M059J (cell line): ENCODE measurements around the gene NFIX. TPM values are rescaled to one million over a fixed set of nuclear protein-coding genes. Genes with fewer than 3 reads are reported as not detected.
A peak's percentile ranks its signal among the peaks of the same experiment; 100 is the strongest.

Experiments
- DNase-seq: peaks from one replicate; pipeline ENCODE4 v3.0.0-alpha.2; 2012; ENCODE audit warnings: low read depth
- total RNA-seq: library from RNA; depleted of rRNA; stranded (reverse); fragments of >200 nt; shearing (Covaris generic); gene quantifications from 2 replicates; pipeline ENCODE4 v1.2.3, GENCODE V29; 2014

Gene NFIX
- total RNA-seq, 1 experiment from 2014 or later = 52.0 TPM

DNA sequence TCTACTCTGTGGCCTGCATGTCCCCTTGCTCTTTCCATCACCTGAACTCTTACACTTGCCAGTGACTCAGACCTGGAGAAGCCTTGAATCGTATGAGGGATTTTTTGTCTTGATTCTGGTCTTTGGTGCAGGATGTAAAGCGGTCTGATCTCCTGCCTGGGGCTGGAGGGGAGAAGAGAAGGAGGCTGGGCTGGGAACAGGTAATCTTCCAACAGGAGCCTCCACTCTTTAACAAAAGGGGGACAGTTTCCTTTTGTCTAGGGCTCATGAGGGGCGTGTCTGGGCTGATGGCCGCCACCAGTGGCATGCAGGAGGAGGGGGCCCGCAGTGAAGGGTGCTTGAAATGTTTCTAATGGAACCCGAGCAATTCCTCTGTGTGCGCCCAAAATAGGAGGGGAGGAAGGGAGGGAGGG lies 24.7 kb downstream of the NFIX start:
- DNase-seq = peak; percentile 76

DNA sequence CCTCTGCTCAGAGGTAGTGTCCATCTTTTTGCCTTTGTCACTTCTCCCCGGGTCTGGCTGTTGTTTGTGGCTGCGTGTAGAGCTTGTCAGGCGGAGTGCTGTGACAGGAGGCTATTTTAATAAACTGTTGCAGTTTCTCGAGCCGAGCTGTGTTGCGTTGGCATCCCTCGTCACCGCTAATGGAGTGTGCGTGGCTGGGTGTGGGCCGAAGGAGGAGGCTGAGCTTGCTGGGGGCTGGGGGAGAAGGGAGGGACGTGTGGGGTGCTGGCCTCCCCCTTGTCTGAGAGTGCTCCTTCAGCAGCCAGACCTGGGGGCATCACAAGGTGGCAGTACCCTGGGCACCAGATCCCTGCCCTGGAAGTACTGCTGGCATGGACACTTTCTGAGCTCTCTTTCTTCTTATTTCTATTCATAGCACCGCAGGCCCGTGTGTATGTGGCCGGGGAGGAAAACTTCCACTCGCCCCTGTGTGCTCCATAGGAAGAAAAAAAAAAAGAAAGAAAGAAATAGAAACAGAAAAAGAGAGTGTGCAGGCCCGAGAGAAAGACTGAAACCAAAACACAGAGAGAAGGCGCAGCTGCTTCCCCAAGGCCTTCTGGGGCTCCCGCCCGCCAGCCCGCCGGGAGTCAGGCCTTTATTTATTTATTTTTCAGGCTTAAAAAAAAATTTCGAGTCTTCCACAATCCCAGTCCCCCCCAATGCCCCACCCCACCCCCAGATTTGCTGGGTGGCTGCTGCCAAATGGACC lies 27.0 kb downstream of the NFIX start:
- peak; percentile 47 for DNase-seq

DNA sequence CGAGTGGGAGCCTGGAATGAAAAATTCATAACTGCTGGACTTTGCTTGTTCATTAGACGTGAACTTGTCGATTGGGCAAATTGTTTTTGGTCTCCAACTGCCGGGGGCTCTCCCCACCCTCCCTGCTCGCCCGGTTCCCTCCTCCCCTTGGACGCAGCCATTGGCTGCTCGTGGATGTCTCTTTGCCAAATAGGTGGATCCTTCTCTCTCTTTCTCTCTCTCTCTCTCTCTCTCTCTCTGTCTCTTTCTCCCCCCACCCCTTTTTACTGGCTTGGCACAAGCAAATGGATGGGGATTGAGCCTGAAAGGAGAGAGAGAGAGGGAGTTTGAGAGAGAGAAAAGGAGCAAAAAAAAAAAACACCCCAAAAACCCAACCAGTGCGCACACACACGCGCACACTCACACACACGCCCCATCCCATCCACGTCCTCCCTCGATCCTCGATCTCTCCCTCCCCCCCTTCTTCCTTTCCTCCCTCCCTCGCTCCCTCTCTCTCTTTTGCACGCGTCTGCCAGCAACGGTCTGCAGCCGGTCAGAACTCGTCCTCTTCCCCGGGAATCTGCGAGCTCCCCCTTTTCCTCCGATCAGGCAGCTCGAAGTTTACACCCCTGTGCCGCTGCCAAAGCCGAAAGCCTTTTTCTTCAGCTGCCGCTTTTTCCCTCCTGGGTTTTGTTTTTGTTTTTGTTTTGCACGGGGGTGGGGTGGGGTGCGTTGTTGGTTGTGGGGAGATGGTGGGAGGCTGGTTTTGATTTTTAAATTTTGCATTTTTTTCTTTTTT lies 27.8 kb downstream of the NFIX start:
- peak; percentile 95 for DNase-seq

DNA sequence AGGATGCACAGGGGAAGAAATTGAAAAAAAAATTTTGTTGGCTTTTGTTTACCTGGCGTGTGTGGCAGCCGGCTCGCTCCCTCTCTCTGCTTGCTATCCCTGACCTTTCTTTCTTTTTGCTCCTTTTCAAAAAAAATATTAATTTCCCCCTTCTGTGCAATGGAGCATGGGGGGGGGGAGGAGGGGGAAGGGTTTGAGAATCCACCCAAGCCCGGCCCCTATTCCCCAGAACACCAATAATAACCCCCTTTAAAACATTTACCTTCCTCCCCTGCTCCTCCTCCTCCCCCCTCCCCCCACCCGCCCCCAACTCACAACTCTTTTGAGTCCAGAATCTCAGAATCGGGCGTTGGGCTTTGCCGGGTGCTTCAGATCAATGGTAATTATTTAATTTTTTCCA lies 28.4 kb downstream of the NFIX start:
- peak; percentile 47 for DNase-seq

DNA sequence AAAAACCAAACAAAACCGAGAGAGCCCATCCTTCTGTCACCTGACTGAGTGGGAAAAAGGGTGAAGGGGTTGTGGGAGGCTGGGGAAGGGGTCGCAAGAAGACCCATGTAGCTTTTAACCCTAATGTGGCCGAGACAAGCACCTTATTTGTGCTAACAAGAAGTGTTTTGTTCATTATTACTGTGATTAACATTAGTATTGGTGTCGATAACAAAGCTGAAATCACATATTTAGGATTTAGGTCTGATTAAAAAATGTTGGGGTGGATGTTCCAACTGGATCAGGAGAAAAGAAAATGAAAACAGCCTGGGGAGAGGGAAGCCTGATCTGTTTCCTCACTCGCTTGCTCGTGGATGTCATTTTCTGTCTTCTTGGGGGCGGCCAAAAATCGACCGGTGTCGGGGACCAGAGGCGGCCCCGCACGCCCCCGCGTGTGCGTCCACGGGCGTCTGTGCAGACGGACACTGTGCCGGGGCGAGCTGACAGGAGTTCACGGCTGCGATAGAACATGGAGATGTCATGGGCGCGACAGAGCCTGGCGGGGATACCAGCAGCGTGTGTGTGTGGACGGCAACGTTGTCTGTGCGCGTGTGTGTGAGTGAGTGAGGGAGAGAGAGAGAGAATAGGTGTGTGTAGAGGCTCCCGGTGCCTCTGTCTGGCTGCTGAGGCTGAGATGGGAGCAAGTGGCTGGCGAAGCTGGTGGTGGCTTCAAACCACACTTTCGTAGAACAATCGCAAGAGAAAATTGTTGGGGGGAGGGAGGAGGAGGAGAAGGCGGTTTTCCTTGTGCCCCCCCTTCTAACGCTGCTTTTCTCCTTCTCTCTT lies 29.1 kb downstream of the NFIX start:
- DNase-seq = peak; percentile 63

DNA sequence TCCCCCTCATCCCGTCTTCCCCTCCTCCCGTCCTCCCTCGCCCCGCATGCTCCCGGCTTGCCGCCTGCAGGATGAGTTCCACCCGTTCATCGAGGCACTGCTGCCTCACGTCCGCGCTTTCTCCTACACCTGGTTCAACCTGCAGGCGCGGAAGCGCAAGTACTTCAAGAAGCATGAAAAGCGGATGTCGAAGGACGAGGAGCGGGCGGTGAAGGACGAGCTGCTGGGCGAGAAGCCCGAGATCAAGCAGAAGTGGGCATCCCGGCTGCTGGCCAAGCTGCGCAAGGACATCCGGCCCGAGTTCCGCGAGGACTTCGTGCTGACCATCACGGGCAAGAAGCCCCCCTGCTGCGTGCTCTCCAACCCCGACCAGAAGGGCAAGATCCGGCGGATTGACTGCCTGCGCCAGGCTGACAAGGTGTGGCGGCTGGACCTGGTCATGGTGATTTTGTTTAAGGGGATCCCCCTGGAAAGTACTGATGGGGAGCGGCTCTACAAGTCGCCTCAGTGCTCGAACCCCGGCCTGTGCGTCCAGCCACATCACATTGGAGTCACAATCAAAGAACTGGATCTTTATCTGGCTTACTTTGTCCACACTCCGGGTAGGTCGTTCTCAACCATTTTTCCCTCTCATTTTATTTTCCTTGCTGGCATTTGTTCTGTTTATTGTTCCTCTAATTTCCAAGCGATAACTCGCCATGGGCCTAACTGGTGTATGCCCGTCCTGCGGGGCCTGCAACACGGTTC lies 29.8 kb downstream of the NFIX start:
- peak; percentile 59 for DNase-seq

DNA sequence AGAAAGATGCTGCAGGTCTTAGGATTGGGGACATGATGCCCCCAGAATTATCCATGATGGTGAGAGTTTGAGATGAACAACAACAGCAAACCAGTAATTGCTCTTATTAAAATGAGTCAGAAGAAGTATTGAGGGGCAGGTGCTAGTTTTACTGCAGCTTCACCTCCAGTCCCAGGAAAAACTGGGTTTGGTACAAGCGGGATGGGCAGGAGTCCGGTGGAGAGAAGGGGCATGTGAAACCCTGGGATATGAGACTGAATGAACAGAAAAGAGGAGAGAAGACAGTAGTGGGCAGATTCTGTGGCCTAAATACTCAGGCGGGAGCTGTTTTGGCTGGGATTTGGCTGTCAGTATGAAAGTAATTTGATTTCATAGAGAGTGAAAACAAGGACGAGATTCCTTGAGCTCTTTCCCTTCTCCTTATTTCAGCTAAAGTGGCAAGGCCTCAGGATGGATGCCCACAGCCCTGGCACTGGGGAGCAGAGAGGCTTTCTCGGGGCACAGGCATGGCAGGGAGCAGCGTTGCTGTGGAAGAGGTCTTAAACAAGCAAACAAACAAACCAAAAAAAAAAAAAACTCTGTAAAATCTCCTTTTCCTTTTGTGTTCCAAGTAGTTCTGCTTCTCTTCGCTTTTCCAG lies 30.7 kb downstream of the NFIX start:
- DNase-seq = peak; percentile 35

DNA sequence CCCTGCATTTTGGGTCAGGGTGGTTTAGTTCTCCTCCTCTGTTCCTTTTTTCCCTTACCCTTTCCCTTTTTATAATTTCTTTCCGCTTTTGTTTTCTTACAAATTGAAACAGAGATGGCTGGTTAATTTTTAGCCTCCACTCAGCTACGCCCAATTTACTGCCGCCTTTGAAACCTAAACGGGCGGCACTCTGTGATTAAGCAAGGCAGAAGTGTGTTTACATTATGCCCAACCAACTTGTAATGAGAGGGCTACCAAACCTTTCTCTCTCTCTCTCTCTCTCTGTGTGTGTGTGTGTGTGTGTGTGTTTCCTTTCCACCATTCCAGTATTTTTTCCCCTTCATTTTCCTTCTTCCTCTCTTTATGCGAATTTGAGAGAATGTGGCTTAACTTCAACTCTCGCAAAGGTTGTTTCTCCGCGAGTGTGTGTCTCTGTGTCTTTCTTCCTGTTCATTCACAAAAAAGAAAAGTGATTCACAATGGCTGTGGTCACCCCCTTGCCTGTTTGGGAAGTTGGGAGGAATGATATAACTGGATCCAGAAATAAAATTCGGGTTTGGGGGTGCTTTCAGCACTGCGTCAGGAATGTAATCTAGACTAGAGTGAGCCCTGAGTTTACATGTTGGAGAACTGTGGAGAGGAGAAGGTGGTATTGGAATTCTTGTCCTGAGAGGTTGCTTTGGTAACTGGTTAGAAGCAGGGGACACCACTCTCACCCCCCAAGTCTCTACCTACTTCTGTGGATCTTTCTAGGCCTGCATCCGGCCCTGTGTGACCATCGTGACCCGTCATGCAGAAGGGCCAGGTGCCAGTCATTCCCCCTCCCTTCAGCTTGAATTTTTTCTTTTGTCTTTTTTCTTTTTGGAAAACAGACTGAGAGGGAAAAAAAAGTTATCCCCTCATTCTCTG lies 31.4 kb downstream of the NFIX start:
- DNase-seq = peak; percentile 89

DNA sequence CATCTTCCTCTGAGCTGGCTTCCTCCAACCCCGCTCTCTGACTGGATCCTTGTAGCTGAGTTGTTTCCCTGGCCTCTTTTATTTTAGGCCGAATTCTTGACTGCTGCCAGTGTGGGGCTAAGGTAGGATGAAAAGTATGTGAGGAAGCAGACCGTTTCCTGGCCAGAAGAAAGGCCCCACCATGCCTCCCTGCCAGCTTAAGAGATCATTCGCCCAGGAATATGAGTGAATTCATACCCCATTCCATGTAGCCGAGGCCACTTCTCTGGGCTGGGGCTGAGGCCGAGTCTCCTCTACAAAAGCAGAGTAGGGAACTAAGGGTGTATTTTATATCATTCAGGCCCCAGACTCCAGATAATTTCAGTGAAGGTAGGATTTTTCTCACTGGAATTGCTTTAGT lies 32.3 kb downstream of the NFIX start:
- DNase-seq = no peak

DNA sequence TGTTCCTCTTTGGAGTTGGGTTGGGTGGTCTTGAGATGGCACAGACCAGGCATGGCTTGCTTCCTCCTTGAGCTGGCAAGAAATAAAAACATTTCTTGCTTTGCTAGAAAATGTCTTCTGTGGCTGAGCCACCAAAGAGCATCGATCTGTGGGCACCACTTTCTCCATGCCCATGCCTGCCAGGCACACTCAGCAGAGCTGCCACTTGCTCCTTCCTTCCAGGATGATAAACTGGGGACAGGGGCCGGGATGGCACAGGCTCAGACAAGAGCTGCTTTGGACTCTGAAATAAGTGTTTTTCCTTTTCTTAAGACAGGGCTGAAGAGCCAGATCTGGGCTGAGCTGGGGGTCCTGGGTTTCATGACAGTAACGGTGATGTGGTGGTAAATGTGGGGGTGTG lies 32.8 kb downstream of the NFIX start:
- DNase-seq = no peak

DNA sequence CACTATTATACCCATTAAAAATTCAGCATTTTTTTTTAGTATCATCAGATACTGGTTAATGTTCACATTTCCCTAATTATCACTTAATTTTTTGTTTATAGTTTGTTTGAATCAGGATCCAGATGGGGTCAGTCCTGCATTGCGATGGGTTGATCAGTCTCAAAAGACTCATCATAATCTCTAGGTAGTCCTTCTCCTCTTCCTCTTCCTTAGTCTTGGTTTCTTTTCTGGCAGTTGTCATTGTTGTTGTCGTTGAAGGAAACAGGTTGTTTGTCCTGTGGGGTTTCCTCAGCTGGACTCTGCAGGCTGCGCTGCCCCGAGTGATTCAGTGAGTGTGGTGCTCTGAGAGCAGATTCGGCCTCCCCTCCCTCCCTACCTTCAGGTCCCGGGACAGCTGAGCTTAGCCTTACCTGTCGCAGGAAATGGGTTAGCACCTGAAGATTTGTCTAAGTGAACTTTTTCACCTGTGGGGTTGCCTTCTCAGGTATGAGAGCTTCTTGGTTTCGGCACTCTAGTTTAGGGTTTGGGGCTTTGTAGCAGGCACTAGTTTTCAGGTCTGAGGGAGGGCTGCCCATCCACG lies 34.1 kb downstream of the NFIX start:
- DNase-seq = no peak

DNA sequence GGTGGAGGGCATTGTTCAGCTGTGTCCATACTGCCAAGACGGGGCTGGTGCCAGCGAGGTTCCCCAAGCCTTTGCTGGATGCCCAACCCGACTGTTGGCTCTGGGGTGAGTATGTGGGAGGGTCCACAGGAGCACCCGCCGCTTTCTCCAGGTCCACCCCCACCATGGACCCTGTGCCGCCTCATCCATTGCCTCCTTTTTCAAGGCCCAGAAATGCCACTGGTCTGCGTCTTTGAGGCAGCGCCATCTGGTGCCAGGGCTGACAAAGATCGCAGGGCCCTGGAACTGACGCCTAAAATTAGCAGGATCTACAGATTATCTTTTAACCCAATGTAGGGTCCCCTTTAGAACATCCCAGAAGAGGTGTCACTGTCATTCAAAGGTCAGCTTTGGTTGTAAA lies 34.6 kb downstream of the NFIX start:
- DNase-seq = no peak

DNA sequence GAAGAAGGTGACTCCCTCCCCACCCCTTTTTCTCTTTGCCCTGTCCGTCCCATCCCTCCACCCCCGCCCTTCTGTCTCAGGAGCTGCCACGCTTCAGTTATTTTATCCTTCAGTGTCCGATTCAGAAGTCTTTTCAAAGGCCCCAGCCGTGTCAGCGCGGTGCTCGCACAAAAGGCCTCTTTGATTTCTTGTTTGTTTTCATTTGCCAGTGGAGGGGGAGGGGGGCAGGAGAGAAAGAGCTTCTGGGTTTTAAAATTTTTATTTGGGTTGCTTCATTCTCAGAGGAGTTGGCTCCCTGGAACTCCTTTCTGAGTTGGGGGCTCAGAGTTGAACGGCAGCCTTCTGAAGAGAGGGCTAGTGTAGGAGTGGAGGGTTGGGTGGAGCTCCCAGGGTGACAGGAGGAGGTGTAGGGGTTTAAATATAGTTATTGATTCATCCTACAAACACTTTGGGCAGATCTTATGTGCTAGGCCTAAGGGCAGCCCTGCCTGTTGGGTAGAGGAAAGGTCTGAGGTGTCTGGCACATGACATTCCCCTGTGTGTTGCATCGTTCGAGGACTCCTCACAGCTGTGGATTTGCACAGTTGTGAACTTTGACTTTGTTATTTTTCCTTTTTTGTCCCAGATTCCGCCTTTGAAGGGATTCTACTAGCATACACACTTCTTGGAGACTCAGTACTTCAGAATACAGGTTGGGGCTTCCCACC lies 36.8 kb downstream of the NFIX start:
- DNase-seq = peak; percentile 68

DNA sequence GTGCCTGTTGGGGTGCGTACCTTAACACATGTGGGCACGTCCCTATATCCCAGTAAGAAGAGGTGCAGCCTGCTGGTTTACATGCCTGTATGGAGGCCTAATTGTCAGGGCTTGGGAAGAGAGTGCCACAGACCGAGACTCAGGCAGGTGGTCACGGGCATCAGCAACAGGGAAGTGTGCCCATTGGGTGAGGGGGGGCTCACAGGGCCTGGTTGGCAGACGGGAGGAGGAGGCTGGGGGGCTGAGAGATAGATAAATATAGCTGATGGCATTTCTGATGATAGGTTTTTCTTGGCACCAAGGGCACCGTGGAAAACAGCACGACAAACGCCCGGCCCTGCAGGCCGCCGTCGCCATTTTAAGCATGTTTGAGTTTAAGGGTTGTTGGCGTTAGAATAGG lies 37.6 kb downstream of the NFIX start:
- DNase-seq = no peak

DNA sequence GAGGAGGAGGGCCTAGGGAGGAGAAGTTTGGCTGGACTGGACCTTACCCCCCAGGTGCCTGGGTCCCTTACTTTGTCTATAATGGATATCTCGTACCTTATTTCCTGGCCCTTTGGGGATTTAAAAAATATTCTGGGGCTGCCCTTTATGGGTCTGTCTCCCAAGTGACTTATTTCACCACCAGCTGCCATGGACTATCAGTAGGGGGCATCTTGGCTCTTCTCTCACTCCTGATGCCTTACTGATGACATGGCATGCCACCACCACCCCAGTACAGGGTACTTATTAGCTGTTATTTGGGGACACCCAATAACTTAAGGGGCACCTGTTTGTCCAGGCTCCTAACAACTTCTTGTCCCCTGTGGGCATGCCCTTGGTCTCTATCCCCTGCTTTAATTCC lies 38.0 kb downstream of the NFIX start:
- no peak for DNase-seq

DNA sequence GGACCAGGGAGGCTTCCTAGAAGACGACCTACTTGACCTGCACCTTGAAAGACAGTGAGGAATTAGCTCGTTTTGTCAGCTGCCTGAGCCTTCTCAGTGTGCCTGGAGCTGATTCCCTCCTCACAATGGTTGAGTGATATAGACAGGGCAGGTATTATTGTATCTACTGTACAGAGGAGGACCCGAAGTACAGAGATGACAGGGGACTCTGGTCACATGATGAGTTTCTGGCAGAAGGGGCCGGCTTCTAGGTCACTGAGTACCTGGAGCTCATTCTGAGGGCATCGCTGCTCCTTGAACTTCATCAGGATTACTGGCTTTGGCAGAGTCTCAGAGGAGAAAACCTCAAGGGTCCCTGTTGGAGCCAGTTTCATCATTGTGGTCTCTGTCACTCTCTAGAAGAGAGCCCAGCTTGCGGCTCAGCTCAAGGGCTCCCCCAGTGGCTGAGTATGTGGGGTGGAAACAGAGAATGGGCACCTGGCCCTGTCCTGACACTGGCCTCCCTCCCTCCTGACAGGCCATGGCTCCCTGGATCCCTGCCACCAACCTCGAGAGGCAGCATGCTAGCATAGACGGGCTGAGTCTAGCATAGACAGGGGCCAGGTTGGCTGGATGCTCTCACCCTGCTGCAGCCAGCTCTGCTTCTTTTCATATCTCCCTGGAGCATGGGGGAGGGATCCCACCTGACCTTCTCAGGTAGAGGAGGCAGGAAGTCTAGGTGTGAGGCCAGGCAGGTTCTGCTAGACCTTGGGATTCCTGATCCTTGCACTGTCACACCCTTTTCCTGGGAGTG lies 38.7 kb downstream of the NFIX start:
- DNase-seq = peak; percentile 74

DNA sequence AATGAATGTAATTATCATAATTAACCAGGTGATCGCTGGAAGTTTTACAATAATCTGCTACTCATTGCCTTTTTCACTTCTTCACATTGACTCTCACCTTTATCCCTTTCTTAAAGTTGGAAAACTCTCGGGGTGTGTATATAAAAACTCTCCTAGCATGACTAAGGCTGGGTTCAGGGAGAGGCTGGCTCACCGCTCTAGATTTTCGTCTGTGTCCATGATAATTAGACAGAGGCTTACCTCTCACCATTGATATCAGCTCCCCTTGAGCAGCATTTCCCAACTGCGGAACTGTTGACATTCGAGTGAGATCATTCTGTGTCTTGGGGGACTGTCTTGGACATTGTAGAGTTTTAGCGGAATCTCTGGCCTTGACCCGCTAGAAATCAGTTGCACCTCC lies 39.4 kb downstream of the NFIX start:
- peak; percentile 22 for DNase-seq

DNA sequence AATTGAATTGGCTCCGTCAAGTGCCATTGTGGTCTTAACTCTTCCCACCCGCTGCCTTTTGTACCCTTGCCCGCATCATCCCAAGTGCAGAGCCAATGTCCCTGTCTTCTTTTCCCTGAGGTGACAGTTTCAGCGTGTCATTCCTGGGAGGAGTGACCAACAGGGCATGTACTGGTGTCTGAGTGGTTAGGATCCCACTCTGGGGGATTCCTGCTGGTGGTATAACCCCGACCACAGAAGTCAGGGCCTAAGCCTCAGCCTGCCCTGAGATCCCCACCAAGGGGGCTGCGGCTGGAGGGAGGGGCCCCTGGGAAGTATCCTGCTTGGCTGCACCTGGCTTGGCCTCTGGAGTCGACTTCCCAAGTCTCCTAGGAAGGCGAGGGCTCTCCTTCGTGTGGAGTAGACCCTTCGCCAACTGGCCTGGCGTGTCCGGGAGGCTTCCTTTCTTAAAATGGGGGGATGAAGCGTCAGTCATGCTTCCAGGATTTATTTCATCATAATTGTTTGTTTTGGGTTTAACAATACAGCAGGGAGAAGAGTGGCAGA lies 40.6 kb downstream of the NFIX start:
- no peak for DNase-seq
